Muscle of leg (tissue), 11 donors: ENCODE measurements around the gene MCC. TPM values are rescaled to one million over a fixed set of nuclear protein-coding genes. Genes with fewer than 3 reads are reported as not detected.

Experiments
- DNase-seq: peaks from one replicate; pipeline ENCODE4 v3.0.0; 2013
- H3K27ac ChIP-seq: one replicate; pipeline ENCODE4 v1.5.1; 2013; ENCODE audit warnings: mild to moderate bottlenecking, low read length, control low read depth
- H3K27me3 ChIP-seq: one replicate; pipeline ENCODE4 v1.6.1; 2013; ENCODE audit warnings: low read length; ENCODE audit not compliant: control insufficient read depth, insufficient read depth
- H3K36me3 ChIP-seq: one replicate; pipeline ENCODE4 v1.6.1; 2013; ENCODE audit warnings: low read length; ENCODE audit not compliant: control insufficient read depth, insufficient read depth
- H3K4me1 ChIP-seq: one replicate; pipeline ENCODE4 v1.6.1; 2013; ENCODE audit warnings: low read length; ENCODE audit not compliant: control insufficient read depth, insufficient read depth
- H3K4me3 ChIP-seq: one replicate; pipeline ENCODE4 v1.5.1; 2013; ENCODE audit warnings: low read length, control low read depth
- H3K9me3 ChIP-seq: replicated peaks from 2 replicates; pipeline ENCODE4 v1.6.1; 2013; ENCODE audit warnings: low read depth, low read length; ENCODE audit not compliant: control insufficient read depth
- WGBS: methylation state at CpG from one replicate; pipeline ENCODE4 v1.1.5; 2013; ENCODE audit warnings: missing lambda C conversion rate; ENCODE audit not compliant: insufficient coverage; 5-methylcytosine and 5-hydroxymethylcytosine counted together
- polyA plus RNA-seq, 8 donors: library from polyadenylated mRNA; unstranded; fragments of 120-200 nt; gene quantifications; one replicate each; pipeline versions ENCODE4 v1.2.1 to v1.2.3, GENCODE V29; 2013; ENCODE audit warnings: inconsistent platforms in 1 of 8, low replicate concordance in 1 of 8; ENCODE audit not compliant: insufficient read length in 8 of 8, insufficient read depth in 1 of 8
- total RNA-seq: library from RNA; stranded (reverse); fragments of 120-200 nt; gene quantifications from one replicate; pipeline ENCODE4 v1.2.4, GENCODE V29; 2013

MCC gene
- total and polyA plus RNA-seq, 9 donors: 12.1 to 19.6 (median 17.0) TPM

GRCh38 chr5:113336975-113337374, 151.3 kb downstream of the MCC start:
- peak; percentile 69 for DNase-seq
- no peaks in the 10 kb centered on the region for H3K9me3 ChIP-seq
- H3K4me3 ChIP-seq: no peak overlapping the region
- H3K36me3 ChIP-seq: no peaks in the 10 kb centered on the region
- 45% methylated on average over 3 of the region's 4 CpGs for WGBS
- no peaks in the 10 kb centered on the region for H3K4me1 ChIP-seq
- no peaks in the 10 kb centered on the region for H3K27me3 ChIP-seq
- H3K27ac ChIP-seq: no peak overlapping the region

GRCh38 chr5:113333411-113333810, 154.8 kb downstream of the MCC start:
- Histone ChIP-seq H3K4me1 (no peaks in the 10 kb centered on the region), H3K9me3 (no peaks in the 10 kb centered on the region), H3K4me3 (no peak overlapping the region), H3K27me3 (no peaks in the 10 kb centered on the region), H3K27ac (no peak overlapping the region), H3K36me3 (no peaks in the 10 kb centered on the region)
- DNase-seq: no peak
- WGBS: no CpG with 5 or more reads among the region's 1 CpG

GRCh38 chr5:113331209-113331551, 157.1 kb downstream of the MCC start:
- Histone ChIP-seq H3K27me3 (no peaks in the 10 kb centered on the region), H3K27ac (no peak overlapping the region), H3K36me3 (no peaks in the 10 kb centered on the region), H3K4me3 (no peak overlapping the region), H3K4me1 (no peaks in the 10 kb centered on the region), H3K9me3 (no peaks in the 10 kb centered on the region)
- DNase-seq: peak; percentile 75
- 43% methylated on average over 1 of the region's 4 CpGs for WGBS

- peak; percentile 77 for DNase-seq
- Histone ChIP-seq H3K27ac (no peak overlapping the region), H3K27me3 (no peaks in the 10 kb centered on the region), H3K9me3 (no peaks in the 10 kb centered on the region), H3K4me3 (no peak overlapping the region), H3K36me3 (no peaks in the 10 kb centered on the region), H3K4me1 (no peaks in the 10 kb centered on the region)
- WGBS: no CpG with 5 or more reads among the region's 4 CpGs
These were observed 157.6 kb downstream of the MCC start for GRCh38 chr5:113330533-113331208.

- 80% methylated on average over 1 of the region's 2 CpGs for WGBS
- no peaks in the 10 kb centered on the region for H3K36me3 ChIP-seq
- no peak overlapping the region for H3K4me3 ChIP-seq
These were observed 158.3 kb downstream of the MCC start for GRCh38 chr5:113329981-113330380.

GRCh38 chr5:113325054-113325453, 163.2 kb downstream of the MCC start:
- H3K36me3 ChIP-seq: no peaks in the 10 kb centered on the region
- no peak for DNase-seq
- no peaks in the 10 kb centered on the region for H3K9me3 ChIP-seq
- H3K4me1 ChIP-seq: no peaks in the 10 kb centered on the region
- H3K4me3 ChIP-seq: no peak overlapping the region
- H3K27ac ChIP-seq: peak overlapping the region; percentile 13
- WGBS: no CpG with 5 or more reads among the region's 4 CpGs
- H3K27me3 ChIP-seq: no peaks in the 10 kb centered on the region

More at GRCh38 chr5:113329981-113330380, 158.3 kb downstream of the MCC start:
- Histone ChIP-seq H3K4me1 (no peaks in the 10 kb centered on the region), H3K27me3 (no peaks in the 10 kb centered on the region), H3K9me3 (no peaks in the 10 kb centered on the region), H3K27ac (no peak overlapping the region)
- DNase-seq: no peak

- H3K36me3 ChIP-seq: no peaks in the 10 kb centered on the region
- H3K4me1 ChIP-seq: no peaks in the 10 kb centered on the region
- WGBS: no CpG with 5 or more reads among the region's 2 CpGs
- H3K4me3 ChIP-seq: no peak overlapping the region
- H3K27me3 ChIP-seq: no peaks in the 10 kb centered on the region
- H3K9me3 ChIP-seq: no peaks in the 10 kb centered on the region
- peak; percentile 44 for DNase-seq
- H3K27ac ChIP-seq: no peak overlapping the region
These were observed 167.0 kb downstream of the MCC start for GRCh38 chr5:113321276-113321675.

- Histone ChIP-seq H3K9me3 (no peaks in the 10 kb centered on the region), H3K36me3 (no peaks in the 10 kb centered on the region), H3K4me3 (no peak overlapping the region), H3K27me3 (no peaks in the 10 kb centered on the region), H3K27ac (no peak overlapping the region), H3K4me1 (no peaks in the 10 kb centered on the region)
- DNase-seq: no peak
These were observed 167.9 kb downstream of the MCC start for GRCh38 chr5:113320273-113320780.

- WGBS: 86% methylated on average over 1 of the region's 5 CpGs
- Histone ChIP-seq H3K4me3 (no peak overlapping the region), H3K4me1 (no peaks in the 10 kb centered on the region), H3K9me3 (no peaks in the 10 kb centered on the region), H3K36me3 (no peaks in the 10 kb centered on the region), H3K27ac (no peak overlapping the region), H3K27me3 (no peaks in the 10 kb centered on the region)
- DNase-seq: no peak
These were observed 168.8 kb downstream of the MCC start for GRCh38 chr5:113319256-113320053.

GRCh38 chr5:113317636-113318035, 170.6 kb downstream of the MCC start:
- H3K36me3 ChIP-seq: no peaks in the 10 kb centered on the region
- H3K27ac ChIP-seq: no peak overlapping the region
- H3K9me3 ChIP-seq: no peaks in the 10 kb centered on the region
- no peaks in the 10 kb centered on the region for H3K27me3 ChIP-seq
- DNase-seq: no peak
- no peak overlapping the region for H3K4me3 ChIP-seq
- no peaks in the 10 kb centered on the region for H3K4me1 ChIP-seq
- no CpG with 5 or more reads among the region's 2 CpGs for WGBS
